IMR-90 (cell line): ENCODE measurements around the gene RNF31. TPM values are rescaled to one million over a fixed set of nuclear protein-coding genes. Genes with fewer than 3 reads are reported as not detected.

ENCODE experiments used
- ATAC-seq: fragments of 200-7000 bp; cut with Tn5 transposase; 2 replicates; pipeline ENCODE4 v1.9.1; 2020; ENCODE audit warnings: low read depth, mild to moderate bottlenecking, moderate library complexity
- BruUV-seq: library from RNA; stranded (reverse); fragments of 400-500 nt; replicated peaks from 2 replicates; lab custom pipeline; 2021; lab: Mats Ljungman, UMichigan
- CTCF ChIA-PET: fragments of 300-600 bp; formaldehyde crosslinking; extraction: SDS; loops from one replicate; lab custom pipeline; 2021; ENCODE audit warnings: antibody characterized with exemption; lab: Yijun Ruan, JAX
- POLR2A ChIA-PET: fragments of 300-600 bp; sonication (Branson Sonifier 250); formaldehyde crosslinking; loops from one replicate; lab custom pipeline; 2022; ENCODE audit warnings: antibody characterized with exemption; ENCODE audit not compliant: unreplicated experiment; lab: Charles Lee
- DNase-seq: peaks from one replicate; pipeline ENCODE4 v3.0.0; 2013
- H2AFZ ChIP-seq: replicated peaks from 2 replicates; pipeline ENCODE3; 2013; ENCODE audit warnings: low read length, mild to moderate bottlenecking; ENCODE audit not compliant: poor library complexity
- H2AK5ac ChIP-seq: 2 replicates; pipeline ENCODE4 v1.6.1; 2013; ENCODE audit warnings: low read depth, low read length, inconsistent platforms
- H2AK9ac ChIP-seq: replicated peaks from 2 replicates; pipeline ENCODE3; 2013; ENCODE audit warnings: mild to moderate bottlenecking, low read depth, low read length, moderate library complexity; ENCODE audit not compliant: poor library complexity
- H2BK120ac ChIP-seq: 2 replicates; pipeline ENCODE4 v1.6.1; 2013; ENCODE audit warnings: low read depth, low read length, inconsistent platforms
- H2BK15ac ChIP-seq: 3 replicates; pipeline ENCODE4 v1.6.1; 2013; ENCODE audit warnings: low read depth, low read length, inconsistent platforms
- H2BK20ac ChIP-seq: 2 replicates; pipeline ENCODE4 v1.6.1; 2013; ENCODE audit warnings: low read depth, mild to moderate bottlenecking, inconsistent platforms, low read length, moderate library complexity
- H2BK5ac ChIP-seq: 2 replicates; pipeline ENCODE4 v1.6.1; 2013; ENCODE audit warnings: mild to moderate bottlenecking, low read depth, low read length, inconsistent platforms; ENCODE audit not compliant: poor library complexity, severe bottlenecking
- H3K14ac ChIP-seq: replicated peaks from 2 replicates; pipeline ENCODE4 v1.6.1; 2013; ENCODE audit warnings: low read depth, low read length, inconsistent platforms
- H3K18ac ChIP-seq: 2 replicates; pipeline ENCODE4 v1.6.1; 2013; ENCODE audit warnings: low read depth, low read length, control low read depth
- H3K23ac ChIP-seq: 2 replicates; pipeline ENCODE4 v1.6.1; 2013; ENCODE audit warnings: low read depth, low read length, inconsistent platforms
- H3K27ac ChIP-seq: 2 replicates; pipeline ENCODE4 v1.5.1; 2013; ENCODE audit warnings: mild to moderate bottlenecking, control low read depth, low read length; ENCODE audit not compliant: insufficient read depth
- H3K27me3 ChIP-seq: 2 replicates; pipeline ENCODE4 v1.6.1; 2013; ENCODE audit warnings: low read length; ENCODE audit not compliant: control insufficient read depth, insufficient read depth
- H3K36me3 ChIP-seq: 2 replicates; pipeline ENCODE4 v1.6.1; 2013; ENCODE audit warnings: low read length, mixed read lengths; ENCODE audit not compliant: control insufficient read depth, insufficient read depth
- H3K4ac ChIP-seq: 2 replicates; pipeline ENCODE4 v1.6.1; 2013; ENCODE audit warnings: low read depth, low read length, inconsistent platforms
- H3K4me1 ChIP-seq: 2 replicates; pipeline ENCODE4 v1.6.1; 2013; ENCODE audit warnings: low read length, mixed read lengths; ENCODE audit not compliant: control insufficient read depth, insufficient read depth
- H3K4me2 ChIP-seq: 2 replicates; pipeline ENCODE4 v1.6.1; 2013; ENCODE audit warnings: low read depth, mild to moderate bottlenecking, control low read depth, low read length, moderate library complexity
- H3K4me3 ChIP-seq: 2 replicates; pipeline ENCODE4 v1.5.1; 2013; ENCODE audit warnings: low read depth, mild to moderate bottlenecking, control low read depth, low read length, moderate library complexity; ENCODE audit not compliant: insufficient read depth
- H3K56ac ChIP-seq: 2 replicates; pipeline ENCODE4 v1.6.1; 2013; ENCODE audit warnings: low read length, inconsistent platforms; ENCODE audit not compliant: insufficient read depth; ENCODE audit errors: extremely low read depth
- H3K79me1 ChIP-seq, 2 experiments: 2 replicates each; pipeline ENCODE4 v1.6.1; 2013; ENCODE audit warnings: low read length in 2 of 2, inconsistent platforms in 1 of 2, low read depth in 1 of 2
- H3K9ac ChIP-seq: 2 replicates; pipeline ENCODE4 v1.6.1; 2013; ENCODE audit warnings: low read depth, low read length, control low read depth
- H3K9me1 ChIP-seq: 2 replicates; pipeline ENCODE4 v1.6.1; 2013; ENCODE audit warnings: low read length, inconsistent platforms; ENCODE audit not compliant: insufficient read depth
- H3K9me3 ChIP-seq: 2 replicates; pipeline ENCODE4 v1.6.1; 2013; ENCODE audit warnings: low read length; ENCODE audit not compliant: control insufficient read depth, insufficient read depth
- H4K20me1 ChIP-seq: 2 replicates; pipeline ENCODE4 v1.6.1; 2013; ENCODE audit warnings: low read length, inconsistent platforms; ENCODE audit not compliant: insufficient read depth
- H4K5ac ChIP-seq: 2 replicates; pipeline ENCODE4 v1.6.1; 2013; ENCODE audit warnings: mild to moderate bottlenecking, low read depth, low read length, control low read depth
- H4K8ac ChIP-seq, 2 experiments: 2 replicates each; pipeline ENCODE4 v1.6.1; 2013; ENCODE audit warnings: low read depth in 2 of 2, low read length in 2 of 2, control low read depth in 1 of 2, inconsistent platforms in 1 of 2
- H4K91ac ChIP-seq: 2 replicates; pipeline ENCODE4 v1.6.1; 2013; ENCODE audit warnings: low read depth, low read length, inconsistent platforms; ENCODE audit not compliant: insufficient read depth
- RCOR1 ChIP-seq: IDR thresholded peaks from 2 replicates; pipeline ENCODE4 v1.6.1; 2012; ENCODE audit warnings: mild to moderate bottlenecking, low read length, improper control_type of control experiment; ENCODE audit not compliant: insufficient replicate concordance
- WGBS, 2 experiments: methylation state at CpG; one replicate each; pipeline versions ENCODE4 v1.1.5 to v1.1.7; 2013; ENCODE audit warnings: missing lambda C conversion rate in 2 of 2; ENCODE audit not compliant: insufficient read length in 1 of 2; ENCODE audit errors: extremely low coverage in 2 of 2; 5-methylcytosine and 5-hydroxymethylcytosine counted together
- dilution Hi-C: fragments of 300-500 bp; cut with HindIII; formaldehyde crosslinking; loops from one replicate; pipeline ENCODE4 v1.14.3; 2018; ENCODE audit warnings: low sequenced_read_pairs; ENCODE audit not compliant: unreplicated experiment
- in situ Hi-C: fragments of 300-500 bp; cut with MboI; formaldehyde crosslinking; loops from 3 replicates; pipeline ENCODE4 v1.14.3; 2019; ENCODE audit warnings: low sequenced_read_pairs, inconsistent platforms, mixed read lengths
- intact Hi-C: fragments of 100-400 bp; cut with micrococcal nuclease; formaldehyde crosslinking; loops from 2 replicates; pipeline ENCODE4 v1.10.0; 2022
- polyA plus RNA-seq, 3 experiments: library from polyadenylated mRNA; depleted of rRNA; stranded (reverse); fragments of >200 nt; gene quantifications; 2 replicates each; pipeline ENCODE4 v1.2.3, GENCODE V29; 2012; ENCODE audit warnings: low replicate concordance in 1 of 3
- total RNA-seq: library from RNA; depleted of rRNA; stranded (reverse); fragments of >200 nt; gene quantifications from 2 replicates; pipeline ENCODE4 v1.2.3, GENCODE V29; 2012
- TF ChIP-seq, protein P1 (sequence below): conservative IDR thresholded peaks from 2 replicates; pipeline ENCODE4 v1.5.1; 2012; ENCODE audit warnings: mild to moderate bottlenecking, low read depth, low read length, improper control_type of control experiment

The RNF31 gene
- total and polyA plus RNA-seq, 2 of the 4 experiments (the other 2 are of a cell fraction), result 31.6 to 37.5 TPM

DNA sequence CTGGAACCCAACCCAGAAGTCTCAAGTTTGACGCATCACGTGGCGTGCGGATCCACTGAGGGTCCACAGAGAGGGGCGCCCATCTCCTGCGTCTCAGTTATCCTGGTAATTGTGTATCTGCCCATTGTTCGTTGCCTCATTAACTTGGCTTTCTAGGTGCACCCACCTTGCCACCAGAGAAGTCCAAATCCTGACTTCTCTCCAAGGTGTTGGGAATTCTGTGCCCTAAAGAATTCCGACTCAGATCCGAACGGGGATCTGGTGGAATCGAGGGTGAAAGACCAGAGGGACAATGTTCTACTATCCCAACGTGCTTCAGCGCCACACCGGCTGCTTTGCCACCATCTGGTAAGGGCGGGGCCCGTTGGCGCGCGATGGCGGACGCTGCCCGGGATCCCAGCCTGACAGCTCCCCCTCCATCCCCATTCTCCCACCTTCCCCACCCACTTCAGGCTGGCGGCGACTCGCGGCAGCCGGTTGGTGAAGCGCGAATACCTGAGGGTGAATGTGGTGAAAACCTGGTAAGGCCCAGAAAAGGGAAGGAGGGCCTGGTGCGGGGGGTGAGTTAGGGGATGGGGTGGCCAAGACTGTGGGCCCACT is 25.1 kb downstream of the RNF31 start:
- TF ChIP-seq, protein P1, sequence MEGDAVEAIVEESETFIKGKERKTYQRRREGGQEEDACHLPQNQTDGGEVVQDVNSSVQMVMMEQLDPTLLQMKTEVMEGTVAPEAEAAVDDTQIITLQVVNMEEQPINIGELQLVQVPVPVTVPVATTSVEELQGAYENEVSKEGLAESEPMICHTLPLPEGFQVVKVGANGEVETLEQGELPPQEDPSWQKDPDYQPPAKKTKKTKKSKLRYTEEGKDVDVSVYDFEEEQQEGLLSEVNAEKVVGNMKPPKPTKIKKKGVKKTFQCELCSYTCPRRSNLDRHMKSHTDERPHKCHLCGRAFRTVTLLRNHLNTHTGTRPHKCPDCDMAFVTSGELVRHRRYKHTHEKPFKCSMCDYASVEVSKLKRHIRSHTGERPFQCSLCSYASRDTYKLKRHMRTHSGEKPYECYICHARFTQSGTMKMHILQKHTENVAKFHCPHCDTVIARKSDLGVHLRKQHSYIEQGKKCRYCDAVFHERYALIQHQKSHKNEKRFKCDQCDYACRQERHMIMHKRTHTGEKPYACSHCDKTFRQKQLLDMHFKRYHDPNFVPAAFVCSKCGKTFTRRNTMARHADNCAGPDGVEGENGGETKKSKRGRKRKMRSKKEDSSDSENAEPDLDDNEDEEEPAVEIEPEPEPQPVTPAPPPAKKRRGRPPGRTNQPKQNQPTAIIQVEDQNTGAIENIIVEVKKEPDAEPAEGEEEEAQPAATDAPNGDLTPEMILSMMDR, result no peak
- no peak for TF ChIP-seq RCOR1
- intact Hi-C loops (no loop called here), dilution Hi-C loops (no loop called here), in situ Hi-C loops (no loop called here)
- WGBS, 2 experiments, result 55% methylated on average over 6 of the region's 30 CpGs; no CpG with 5 or more reads in 1 of the 2 experiments
- Histone ChIP-seq H3K18ac (no peak overlapping the region), H3K4me3 (no peak overlapping the region), H4K20me1 (no peaks in the 10 kb centered on the region), H3K56ac (no peak overlapping the region), H2BK20ac (no peak overlapping the region), H3K36me3 (peaks cover 30% of the 10 kb centered on the region), H3K23ac (no peak overlapping the region), H3K4me1 (no peaks in the 10 kb centered on the region), H2AK9ac (peak overlapping the region; percentile 57), H3K9me3 (no peaks in the 10 kb centered on the region), H4K91ac (no peak overlapping the region), H3K27ac (no peak overlapping the region), H2BK5ac (no peak overlapping the region), H2AK5ac (no peak overlapping the region), H3K14ac (no peak overlapping the region), H3K79me1 (no peaks in the 10 kb centered on the region), H2AFZ (no peak overlapping the region), H4K8ac (0 out of 4 replicates have a peak overlapping the region, but pooled peaks of 1 of the 2 experiments have one; percentile 14), H2BK120ac (no peak overlapping the region), H3K9ac (no peak overlapping the region), H3K27me3 (no peaks in the 10 kb centered on the region), H4K5ac (no peak overlapping the region), H3K9me1 (0 out of 2 replicates have a peak, but pooled peaks cover 3% of the 10 kb centered on the region), H2BK15ac (no peak overlapping the region), H3K4me2 (no peak overlapping the region), H3K4ac (no peak overlapping the region)
- DNase-seq (no peak), ATAC-seq (no peak)
- POLR2A ChIA-PET, result no interaction called here
- CTCF ChIA-PET, result no interaction called here
- BruUV-seq, result no TSS peak
